GM12873 (cell line): ENCODE data around the gene GMNN.

Experiments
- TF ChIP-seq, protein P1 (sequence below): IDR thresholded peaks from 2 replicates; pipeline ENCODE4 v1.5.1; 2012; ENCODE audit warnings: low read depth, mild to moderate bottlenecking, moderate library complexity, low read length, control low read depth; ENCODE audit not compliant: insufficient read depth; ENCODE audit errors: missing control alignments

GMNN gene

DNA sequence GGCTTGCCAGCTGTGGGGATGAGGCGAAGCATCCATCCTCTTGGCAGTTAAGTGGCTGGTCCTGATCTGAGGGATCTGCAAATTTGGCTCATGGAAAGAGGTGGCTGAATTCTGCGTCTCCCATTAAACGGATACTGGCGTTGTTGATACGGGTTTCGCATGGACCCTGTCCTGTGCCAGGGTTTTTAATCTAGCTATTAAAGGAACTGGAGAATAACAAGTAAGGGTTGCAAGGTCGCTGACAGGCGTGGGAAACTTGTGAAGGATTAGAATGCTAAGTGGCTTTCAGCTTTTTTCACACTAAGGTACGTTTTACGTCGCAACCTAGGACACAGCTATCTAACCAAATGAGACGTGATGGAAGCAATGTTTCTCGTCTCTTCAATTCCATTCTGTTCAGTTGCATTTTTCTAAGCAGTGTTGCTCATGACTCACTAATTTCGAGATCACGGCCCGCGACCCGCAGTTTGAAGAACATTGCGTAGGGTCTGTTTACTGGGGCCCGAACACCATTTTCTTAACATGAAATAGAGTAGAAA, 852 bp downstream of the GMNN start:
- TF ChIP-seq, protein P1, sequence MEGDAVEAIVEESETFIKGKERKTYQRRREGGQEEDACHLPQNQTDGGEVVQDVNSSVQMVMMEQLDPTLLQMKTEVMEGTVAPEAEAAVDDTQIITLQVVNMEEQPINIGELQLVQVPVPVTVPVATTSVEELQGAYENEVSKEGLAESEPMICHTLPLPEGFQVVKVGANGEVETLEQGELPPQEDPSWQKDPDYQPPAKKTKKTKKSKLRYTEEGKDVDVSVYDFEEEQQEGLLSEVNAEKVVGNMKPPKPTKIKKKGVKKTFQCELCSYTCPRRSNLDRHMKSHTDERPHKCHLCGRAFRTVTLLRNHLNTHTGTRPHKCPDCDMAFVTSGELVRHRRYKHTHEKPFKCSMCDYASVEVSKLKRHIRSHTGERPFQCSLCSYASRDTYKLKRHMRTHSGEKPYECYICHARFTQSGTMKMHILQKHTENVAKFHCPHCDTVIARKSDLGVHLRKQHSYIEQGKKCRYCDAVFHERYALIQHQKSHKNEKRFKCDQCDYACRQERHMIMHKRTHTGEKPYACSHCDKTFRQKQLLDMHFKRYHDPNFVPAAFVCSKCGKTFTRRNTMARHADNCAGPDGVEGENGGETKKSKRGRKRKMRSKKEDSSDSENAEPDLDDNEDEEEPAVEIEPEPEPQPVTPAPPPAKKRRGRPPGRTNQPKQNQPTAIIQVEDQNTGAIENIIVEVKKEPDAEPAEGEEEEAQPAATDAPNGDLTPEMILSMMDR = no peak

DNA sequence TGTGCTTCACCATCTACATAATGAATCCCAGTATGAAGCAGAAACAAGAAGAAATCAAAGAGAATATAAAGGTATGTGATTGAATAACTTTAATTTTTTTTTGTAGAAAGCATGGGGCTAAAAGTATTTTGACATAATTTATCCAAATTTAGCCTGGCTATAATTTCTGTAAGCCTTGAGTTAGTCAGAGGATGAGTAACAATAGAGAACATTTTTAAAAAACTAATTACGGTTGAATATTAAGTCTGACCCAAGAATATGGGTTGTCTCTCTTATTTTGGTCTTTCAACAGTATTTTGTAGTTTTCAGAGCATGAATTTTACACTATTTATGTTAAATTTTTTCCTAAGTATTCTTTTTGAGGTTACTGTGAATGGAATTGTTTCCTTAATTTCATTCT, 2.5 kb downstream of the GMNN start:
- TF ChIP-seq, protein P1 = no peak

DNA sequence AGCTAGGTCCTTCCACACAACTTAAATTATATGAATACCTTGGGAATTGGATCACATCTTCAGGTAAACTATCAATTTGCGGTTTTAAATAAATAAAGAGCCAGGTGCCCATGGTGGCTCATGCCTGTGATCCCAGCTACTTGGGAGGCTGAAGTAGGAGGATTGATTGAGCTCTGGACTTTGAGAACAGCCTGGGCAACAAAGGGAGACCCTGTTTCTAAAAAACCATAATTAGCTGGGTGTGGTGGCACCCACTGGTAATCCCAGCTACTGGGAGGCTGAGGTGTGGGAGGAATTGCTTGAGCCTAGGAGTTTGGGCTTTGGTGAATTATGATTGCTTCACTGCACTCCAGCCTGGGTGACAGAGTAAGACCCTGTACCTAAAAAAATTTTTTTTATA, 3.4 kb downstream of the GMNN start:
- TF ChIP-seq, protein P1 = no peak

DNA sequence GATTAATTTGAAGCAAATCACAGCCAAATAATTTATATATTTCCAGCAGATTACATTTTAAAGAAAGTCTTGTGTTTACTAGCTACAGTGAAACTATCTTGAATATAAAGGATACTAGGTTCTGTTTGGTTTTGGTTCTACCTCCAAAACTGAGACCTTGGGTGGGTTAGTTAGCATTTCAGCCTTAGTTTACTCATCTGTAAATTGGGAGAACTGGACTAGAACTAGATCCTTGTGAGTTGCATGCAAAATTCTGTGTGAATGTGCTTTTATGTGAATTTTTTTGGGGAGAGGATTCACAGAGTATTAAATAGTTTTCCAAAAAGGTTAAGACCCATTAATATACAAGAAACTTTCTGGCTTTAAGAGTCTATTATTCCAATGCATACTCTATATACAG, 4.1 kb downstream of the GMNN start:
- TF ChIP-seq, protein P1 = no peak

DNA sequence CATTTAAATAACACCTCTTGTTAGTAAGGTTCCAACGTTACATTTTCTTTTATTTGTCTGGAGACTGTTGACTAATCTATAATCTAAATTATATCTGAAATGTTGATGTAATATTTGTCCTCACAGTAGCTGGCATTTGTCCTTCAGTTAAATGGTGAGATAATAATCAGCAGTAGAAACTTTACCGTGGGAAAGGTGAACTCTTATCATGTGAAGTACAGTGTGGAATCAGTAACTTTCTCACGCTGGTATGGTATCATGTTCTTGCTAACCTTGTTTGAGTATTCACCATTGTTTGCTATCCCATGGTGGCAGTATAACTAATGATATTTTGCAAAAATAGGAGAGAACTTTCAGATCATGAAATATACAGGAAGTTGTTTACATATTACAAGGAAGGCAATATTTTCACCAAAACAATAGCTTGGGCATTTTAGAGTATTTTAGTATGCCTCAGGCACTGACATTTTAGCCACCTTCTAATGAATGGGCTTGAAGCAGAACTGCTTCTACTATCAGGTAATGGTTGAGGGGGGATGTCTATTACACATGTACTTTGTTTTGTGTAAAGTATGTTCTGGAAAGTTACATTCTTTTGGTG, 4.8 kb downstream of the GMNN start:
- TF ChIP-seq, protein P1 = no peak

DNA sequence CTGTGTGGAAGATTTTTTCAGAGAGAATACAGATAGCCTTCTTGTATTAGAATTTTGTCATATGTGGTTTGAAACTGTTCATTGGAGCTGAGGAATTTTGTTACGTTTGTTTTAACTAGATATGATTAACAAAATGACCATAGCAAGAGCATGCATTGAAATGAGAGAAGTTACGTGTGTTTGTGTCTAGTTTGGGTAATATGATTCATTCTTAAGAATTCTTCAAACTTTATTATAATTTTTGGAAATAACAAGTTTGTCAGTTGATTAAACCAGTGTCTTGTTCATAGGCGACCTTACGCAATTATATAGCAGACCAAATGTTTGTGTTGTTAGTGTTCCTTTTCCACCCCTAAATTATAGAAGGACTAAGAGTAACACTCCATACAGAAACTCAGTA, 5.5 kb downstream of the GMNN start:
- TF ChIP-seq, protein P1 = no peak

DNA sequence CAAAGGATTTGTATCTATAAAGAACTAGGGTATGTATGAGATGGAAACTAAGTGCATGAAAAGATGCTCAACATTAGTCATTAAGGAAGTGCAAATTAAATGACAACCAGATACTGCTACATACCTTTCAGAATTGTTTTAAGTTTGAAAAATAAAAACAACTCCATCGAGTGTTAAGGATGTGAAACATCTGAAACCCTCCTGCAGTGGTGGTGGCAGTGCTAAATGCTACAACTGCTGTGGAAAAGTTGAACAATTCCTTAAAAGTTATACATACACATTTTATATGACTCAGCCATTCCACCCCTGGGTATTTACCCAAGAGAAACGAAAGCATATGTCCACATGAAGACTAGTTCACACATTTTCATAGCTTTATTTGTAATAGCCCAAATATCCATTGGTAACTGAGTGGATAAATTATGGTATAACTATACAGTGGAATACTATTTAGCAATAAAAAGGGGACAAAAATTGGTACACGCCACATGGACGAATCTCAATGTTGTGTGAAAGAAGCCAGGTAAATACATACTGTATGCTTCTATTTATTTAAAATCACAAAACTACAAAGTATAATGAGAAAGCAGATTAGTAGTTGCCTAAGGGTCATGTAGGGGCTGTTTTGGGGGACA, 13.4 kb downstream of the GMNN start:
- TF ChIP-seq, protein P1 = no peak
